Activated CD4-positive, alpha-beta T cell treated with anti-CD3 and anti-CD28 coated beads, Interleukin-2, amount 50 U/mL, for 1 hour (primary cell): Measurements from ENCODE around the gene CASP12.

Source experiments
- DNase-seq: peaks from one replicate; pipeline ENCODE4 v3.0.0-alpha.2; 2020

CASP12 gene

DNA sequence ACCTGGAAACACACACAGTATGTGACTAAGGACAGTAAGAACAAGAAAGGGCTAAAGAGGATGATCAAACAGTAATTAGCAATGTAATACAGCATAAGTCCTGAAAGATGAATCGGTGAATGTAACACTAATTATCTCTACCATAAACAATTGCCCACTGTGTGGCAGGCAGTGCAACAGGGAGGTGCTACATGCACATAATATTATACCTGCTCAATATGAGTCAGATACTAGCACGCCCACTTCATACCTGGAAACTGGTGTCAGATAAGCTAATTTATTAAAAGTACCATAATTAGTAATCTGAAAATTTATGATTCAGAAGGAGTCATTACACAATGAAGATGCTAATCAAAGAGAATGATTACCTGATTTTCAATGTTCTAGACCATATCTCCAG, 14.9 kb downstream of the CASP12 start:
- DNase-seq = no peak

DNA sequence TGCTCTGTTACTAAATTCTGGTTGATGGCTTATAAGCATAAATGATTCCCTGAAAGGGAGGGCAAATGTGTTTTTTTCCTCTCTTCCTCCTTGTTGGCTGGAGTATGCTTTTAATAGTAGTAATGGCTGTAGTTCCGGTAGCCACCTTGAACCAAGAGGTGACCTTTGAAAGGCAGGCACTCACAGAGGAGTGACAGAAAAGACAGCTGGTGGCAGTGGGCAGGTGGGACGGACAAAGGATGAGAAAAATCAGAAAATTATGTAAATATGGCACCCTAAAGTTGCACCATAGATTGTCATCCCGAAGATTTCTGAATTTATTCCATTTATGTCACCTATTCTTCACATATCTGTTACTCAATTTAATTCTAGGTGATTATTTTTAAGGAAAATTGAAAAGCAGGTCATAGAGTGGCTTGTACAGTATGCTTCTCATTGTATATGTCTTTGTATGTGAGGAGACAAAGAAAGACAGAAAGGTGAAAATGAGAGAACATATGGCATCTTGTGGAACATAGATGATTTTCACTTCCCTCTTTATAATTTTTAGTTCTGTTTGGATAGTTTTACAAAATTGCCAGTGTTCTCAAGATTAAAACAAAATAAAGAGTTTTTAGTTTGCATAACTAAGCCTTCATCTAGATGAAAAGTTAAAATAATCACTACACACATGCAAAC, 17.0 kb downstream of the CASP12 start:
- no peak for DNase-seq

DNA sequence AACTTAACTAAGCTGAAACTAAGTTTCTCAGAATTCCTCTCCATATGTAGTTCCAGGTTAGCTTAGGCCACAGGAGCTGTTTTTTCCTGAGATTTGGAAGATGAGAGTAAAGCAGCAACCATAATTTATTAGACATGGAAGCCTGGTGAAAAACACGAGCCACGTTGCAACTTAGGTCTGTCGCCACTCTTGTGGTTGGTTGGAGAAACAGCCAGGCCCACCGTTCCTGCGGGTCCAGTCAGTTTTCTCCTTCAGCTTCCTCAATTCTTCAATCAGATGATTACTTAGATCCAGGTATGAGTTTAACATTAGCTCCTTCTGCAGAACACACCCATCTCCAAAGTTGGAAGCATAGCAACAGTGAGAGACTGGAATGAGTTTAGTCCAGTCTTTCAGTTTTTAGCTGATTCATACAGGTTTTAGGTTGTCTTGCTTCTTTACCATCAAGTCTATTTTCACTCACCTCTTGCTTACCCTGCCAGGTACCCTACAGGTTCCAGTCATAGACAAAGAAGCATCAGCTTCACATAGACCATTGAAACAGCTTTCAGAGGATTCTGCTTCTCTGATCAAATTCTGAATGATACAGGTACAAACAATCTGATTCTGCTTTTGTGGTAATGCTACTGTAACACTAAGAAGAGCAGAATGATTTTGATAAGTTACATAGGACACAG, 18.6 kb downstream of the CASP12 start:
- no peak for DNase-seq

DNA sequence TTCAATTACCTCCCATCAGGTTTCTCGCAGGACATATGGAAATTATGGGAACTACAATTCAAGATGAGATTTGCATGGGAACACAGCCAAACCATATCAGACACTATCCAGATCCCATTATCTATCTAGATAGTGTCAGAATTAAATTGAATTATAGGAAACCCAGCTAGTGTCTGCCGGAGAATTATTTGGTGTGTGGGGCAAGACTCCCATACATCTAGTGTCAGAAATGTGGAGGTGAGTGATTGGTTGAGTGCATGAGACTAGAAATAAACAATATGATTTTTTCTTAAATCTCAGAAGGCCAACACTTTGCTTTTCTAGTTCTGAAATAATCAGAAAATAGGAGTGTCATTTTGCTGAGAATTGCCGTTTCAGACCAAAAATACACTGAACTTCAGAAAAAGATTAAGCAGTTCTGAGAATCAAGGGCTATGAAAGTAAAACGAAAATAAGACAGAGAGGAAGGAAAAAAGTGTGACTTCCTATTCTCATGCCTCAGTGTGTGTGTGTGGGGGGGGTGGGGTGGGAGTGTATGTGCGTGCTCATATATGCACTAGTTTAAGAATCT, 21.3 kb downstream of the CASP12 start:
- no peak for DNase-seq

DNA sequence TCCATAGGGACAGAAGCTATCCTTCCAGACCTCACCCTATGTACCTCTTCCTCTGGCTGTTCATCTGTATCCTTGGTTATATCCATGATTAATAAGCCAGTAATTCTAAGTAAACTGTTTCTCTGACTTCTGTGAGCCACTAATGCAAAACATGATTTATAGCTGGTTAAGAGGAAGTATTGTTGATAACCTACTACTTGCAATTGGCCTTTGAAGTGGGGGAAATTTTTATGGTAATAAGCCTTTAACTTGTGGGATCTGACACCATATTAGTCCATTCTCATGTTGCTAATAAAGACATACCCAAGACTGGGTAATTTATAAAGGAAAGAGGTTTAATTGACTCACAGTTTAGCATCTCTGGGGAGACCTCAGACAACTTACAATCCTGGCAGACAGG, 21.9 kb downstream of the CASP12 start:
- DNase-seq = no peak

DNA sequence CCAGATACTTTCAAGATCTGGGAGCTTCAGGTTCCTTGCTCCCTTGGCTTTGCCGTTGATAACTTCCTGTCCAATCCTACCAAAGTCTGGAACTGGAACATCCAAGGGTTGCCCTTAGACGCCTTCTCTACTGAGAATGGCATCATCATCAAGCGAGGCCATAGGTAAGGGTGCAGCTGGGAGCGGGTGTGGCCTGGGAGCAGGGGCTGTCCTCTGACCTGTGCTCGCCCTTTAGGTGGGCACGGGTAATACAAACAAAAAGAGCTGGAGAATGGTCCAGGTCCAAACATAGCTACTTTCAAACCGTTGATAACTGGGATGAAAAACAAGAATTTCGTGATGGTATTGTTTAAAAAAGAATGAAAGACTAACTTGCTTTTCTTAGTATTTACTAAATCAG, 25.0 kb downstream of the CASP12 start:
- DNase-seq = no peak

DNA sequence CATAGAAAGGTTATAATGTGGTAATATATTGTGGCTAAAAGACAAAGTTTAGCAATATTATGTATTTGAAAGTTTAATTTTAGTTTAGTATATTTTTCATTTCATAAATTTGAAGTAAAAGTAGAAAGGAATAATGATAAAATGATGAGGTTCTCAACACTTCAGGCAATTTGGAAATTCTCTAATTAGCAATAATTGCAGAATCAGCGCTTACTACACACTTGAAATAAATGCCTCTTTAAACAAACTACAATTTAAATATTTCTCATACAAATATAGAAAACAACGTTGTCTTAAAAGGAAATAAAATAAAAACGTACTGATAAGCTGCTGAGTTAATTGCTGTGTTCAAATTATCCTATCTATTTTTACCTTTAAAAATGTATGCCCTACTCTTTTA, 25.9 kb downstream of the CASP12 start:
- DNase-seq = no peak

DNA sequence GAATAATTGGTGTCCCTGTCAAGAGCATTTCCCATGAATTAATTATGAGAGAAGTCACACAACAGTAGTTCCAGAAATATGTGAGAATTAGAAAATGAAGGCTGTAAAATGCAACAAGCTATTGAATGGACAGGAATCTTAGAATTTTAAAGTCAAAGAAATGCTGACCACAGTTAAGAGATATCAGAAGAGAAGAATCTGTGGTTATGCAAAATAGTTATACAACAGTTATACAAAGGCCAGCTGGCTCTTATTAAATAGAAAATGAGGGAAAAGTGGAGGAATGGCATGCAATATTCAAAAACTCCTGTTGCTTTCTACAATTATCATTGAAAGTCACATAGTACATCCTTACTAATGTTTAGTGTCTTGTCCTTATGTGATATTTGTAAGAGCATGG, 27.4 kb downstream of the CASP12 start:
- no peak for DNase-seq

DNA sequence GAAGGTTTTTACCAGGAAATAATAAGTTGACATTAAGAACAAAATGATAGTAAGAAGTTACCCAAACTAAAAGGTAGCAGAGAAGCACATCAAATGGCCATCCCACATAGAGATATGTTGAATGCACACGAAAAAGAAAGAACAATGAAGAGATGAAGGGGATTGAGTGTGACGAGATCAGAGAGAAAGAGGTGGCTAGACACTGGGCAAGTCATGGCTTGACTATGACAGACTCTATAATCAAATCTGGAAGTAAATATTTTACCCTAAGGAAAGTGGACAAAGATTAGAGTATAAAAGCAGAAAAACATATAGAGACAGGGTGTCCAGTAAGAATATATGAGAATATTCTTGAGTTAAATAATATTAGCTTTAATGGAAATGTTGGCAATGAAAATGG, 31.4 kb downstream of the CASP12 start:
- no peak for DNase-seq

DNA sequence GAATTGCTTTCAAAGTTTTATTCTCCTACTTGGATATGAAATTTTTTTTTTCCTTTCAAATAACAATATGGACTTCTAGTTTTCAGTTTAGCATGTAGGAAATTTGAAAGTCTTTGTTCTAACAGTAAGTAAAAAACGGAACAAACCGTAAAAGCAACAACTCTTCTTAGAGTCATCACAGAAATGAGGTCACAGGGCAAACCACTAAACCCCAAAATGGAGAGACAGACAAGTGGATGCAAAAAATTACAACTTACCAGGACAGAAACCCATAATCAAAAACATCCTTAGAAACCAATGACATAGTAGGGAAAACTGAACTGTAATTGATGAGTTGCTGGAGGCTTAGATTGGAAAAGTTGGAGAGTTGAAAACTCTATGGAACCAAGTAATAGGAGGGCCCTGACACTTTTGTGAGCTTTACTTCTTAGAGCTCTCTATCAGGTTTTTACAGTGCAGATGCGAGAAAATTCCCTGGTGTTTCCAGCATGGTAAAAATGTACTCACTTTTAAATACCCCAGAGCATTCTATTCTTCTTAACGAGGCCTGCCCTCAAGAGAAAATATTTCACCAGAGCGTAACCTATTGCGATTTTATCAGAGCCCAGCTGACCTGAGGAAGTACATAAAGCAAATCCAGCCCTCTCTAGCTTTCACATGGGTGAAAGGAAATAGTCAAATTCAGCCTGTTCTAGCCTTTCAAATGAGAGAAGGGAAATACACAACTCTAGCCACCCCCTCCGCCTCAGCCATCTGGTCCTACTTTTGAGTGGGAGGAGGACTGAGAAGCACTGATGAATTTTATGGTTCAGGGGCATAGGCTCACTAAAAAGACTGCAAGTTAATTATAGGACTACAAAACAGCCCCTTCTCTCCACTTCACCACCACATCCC, 39.1 kb downstream of the CASP12 start:
- DNase-seq = no peak

DNA sequence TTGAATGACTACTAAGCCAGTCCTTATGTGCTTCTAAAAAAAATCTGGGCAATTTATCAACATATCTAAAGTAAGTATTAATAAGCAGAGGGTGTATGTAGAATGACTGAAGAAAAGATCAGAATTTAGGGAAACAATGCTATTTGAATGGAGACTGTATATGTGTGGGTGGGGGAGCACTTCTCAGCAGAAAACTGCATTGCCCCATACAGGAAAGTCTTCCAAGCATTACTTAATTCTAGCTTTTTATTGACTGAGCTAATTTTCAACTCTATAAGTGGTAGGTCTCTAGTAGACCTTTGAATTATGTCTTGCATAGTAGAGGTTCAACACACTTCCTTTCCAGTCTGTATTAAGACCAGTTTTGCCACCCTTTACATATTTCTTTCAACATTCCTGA, 41.7 kb downstream of the CASP12 start:
- no peak for DNase-seq

DNA sequence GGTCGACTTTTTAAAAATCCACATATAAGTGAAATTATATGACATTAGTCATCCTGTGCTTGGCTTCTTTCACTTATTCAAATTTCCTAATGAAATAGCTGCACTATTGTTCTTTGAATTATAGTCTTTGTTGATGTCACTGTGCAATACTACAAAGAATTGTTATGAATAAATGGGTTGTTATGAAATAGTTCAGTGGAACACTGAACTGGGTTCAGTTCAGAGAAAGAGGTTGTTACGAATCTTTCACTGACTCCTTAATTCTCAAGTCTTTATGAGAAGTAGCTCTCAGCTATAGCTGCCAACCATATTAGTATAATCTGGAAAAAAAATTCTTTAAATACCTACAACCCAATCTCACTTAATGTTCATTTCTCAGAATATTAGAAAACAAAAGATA, 42.3 kb downstream of the CASP12 start:
- no peak for DNase-seq

DNA sequence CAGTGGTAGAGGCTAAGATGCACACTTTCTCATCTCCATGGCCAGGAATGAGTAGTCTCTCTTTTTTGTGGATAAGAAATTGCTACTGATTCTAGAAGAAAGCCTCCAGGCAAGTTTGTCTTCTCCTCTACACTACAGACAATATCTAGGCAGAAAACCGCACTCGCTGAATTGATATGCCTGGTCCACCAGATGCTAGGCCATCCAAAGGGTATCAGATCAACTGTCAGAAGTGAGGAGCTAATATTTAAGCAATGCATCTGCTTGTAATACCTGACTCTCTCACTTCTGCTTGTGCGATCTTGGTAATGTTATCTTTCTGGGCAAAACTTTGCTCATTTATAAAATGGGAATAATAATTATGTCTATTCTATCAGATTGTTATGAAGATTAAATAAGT, 45.0 kb downstream of the CASP12 start:
- no peak for DNase-seq

DNA sequence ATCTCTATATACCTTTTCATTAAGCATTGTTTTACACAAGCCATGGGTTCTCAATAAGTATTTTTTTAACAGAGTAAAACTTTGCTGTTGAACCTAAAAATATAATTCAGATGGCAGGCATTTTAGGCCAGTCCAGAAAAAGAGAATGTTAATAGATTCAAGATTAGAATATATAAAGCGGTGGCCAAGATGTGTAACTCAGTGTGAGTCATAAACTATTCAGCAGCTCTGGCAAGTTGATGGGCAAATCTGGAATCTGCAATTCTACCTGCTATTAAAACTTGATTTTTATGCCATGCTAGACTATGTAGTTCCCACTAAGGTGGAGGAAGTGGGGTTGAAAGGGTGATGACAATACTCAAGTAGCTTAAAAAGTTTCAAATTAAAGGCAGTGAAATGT, 45.4 kb downstream of the CASP12 start:
- DNase-seq = no peak

DNA sequence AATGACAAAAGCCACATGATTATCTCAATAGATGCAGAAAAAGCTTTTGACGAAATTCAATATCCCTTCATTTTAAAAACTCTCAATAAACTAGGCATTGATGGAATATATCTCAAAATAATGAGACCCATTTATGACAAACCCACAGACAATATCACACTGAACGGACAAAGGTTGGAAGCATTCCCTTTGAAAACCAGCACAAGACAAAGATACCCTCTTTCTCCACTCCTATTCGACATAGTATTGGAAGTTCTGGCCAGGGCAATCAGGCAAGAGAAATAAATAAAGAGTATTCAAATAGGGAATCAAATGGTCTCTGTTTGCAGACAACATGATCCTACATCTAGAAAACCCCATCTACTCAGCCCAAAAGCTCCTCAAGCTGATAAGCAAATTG, 52.0 kb downstream of the CASP12 start:
- no peak for DNase-seq

DNA sequence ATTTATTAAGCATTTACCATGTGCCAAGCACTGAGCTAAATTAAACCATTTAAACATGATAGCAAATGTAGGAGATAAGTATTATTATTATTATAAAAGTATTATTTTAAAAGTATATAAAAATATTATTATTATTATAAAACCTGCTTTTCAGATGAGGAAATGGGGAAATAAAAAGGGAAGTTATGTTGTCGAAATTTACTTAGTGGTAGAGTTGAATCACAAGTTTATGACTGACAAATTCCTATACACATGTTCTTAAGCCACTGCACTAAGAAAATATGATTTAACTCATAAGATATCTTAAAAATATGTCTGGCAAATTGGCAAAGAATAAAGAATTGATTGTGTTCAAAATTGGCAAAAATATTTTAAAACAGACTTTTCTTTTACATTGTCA, 53.8 kb downstream of the CASP12 start:
- no peak for DNase-seq

DNA sequence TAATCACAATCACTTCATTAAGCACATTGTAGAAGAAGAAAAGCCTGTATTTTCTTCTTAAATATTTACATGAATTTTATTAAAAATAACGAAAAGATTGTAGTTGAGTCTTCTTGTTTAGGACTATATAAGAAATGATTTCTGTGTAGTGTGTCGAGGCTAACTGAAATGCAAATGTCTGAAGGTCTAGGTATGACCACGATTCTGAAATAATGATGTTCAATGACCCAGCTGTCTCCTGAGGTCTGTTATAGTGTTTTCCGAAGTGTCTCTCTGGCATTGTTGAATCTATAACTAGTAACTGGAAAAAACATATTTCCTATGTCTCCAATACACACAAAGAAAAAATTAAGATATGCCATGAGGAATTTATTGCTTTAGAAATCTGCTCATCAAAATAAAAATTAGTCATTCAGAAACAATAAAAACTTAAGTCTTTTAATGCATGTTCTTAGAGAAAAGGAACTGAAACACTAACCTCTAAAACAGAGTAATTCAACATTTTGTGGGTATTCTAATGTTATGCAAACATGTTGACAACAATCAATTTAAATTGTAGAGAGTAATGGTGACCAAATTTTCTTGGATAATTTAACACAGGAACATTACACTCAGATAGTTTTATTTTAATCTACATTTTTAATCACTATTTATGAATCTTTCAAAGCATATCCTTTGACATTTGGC, 55.0 kb downstream of the CASP12 start:
- DNase-seq = no peak

DNA sequence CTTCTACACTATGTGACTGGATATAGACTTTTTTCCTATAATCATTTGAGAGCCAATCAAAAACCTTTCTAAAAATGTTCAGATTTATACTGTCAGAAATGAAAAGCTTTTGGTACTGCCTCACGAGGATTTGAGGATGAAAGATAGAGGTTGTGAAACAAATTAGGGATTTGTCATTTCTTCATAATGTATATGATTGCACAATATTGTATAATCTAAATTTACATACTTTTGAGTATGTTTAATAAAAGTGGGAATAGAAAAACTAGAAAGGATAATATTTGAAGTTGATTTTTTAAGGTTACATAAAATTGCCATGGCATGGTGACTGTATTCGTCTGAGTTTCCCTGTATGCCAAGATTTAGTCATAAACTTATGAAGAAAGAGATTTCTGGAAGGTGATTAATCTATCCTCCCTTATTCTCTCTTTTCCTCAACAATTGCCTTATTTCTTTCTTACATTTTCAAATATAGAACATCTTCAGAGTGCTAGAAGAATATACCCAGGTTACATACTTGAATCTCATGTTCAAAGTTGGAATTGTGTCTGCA, 56.2 kb downstream of the CASP12 start:
- DNase-seq = no peak

DNA sequence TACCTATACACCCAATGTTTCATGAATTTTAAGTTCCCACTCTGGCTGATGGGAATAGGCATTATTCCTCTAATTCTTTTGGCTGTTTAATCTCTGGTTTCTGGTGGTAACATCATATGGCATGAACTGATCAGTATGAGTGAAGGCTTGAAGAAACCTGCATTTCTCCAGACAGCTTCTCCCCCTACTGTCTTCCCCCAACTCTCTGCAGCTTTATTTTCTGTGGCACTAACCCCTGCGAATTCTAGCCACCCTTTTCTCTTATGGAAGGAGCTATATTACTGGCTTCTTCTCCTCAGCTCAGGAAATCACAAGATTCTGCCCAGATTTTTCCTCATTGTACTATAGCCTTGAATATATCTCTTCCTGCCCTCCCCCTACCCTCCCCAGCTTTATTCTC, 57.1 kb downstream of the CASP12 start:
- DNase-seq = no peak

DNA sequence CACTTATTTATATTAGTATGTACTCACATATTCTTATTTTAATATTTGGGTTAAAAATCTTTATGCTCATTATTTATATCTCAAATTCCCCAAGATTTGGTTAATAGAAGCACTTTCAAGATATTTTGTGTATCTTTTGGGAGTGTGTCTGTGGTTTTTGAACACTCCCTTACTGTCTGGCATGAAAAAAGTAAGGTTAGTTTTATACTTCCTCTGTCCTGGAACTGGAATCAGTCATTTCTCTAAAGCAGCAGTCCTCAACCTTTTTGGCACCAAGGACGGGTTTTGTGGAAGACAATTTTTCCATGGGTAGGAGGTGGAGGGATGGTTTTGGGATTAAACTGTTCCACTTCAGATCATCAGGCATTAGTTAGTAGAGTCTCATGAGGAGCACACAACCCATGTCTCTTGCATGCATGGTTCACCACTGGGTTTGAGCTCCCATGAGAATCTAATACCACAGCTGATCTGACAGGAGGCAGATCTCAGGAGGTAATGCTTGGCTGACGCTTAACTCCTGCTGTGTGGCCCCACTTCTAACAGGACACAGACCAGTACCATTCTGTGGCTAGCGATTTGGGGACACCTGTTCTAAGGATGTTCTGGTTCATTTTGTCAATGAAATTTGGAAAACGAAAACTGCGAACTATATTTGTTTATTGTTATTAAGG, 60.2 kb downstream of the CASP12 start:
- no peak for DNase-seq

DNA sequence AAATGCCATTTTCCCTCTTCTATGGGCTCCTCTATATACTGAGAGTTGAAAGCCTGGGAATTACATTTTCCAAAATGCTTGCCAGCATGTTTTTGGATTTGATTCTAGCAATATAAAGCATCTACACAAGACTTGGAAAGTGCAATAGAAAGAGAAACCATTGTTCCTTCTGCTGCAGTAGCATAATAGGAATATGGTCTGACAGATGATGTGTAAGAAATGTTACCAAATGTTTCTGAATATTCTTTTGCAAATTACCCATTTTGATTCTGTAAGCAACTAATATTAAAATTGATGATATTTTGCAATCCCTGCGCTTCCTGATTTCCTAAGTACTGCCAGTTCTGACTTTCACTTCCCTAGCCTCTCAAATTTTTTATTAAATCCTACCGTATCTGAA, 61.6 kb downstream of the CASP12 start:
- DNase-seq = no peak
